Posterior vena cava (tissue), 2 donors: Measurements from ENCODE around the gene DBN1. TPM values are rescaled to one million over a fixed set of nuclear protein-coding genes. Genes with fewer than 3 reads are reported as not detected.

Experiments
- DNase-seq: peaks from one replicate; pipeline ENCODE4 v3.0.0-alpha.2; 2020; ENCODE audit warnings: low spot score
- intact Hi-C, 2 donors: fragments of 100-400 bp; cut with DNase I; formaldehyde crosslinking; loops; one replicate each; pipeline versions ENCODE4 v1.14.1 to v1.14.2; 2022 to 2023
- long read RNA-seq, 2 donors: library from polyadenylated mRNA; unstranded; transcript quantifications; one replicate each; pipeline ENCODE4 v2.0.0, GENCODE V29; 2020 to 2021
- total RNA-seq, 2 donors: library from RNA; stranded (reverse); fragmentation: NEBNext Ultra II Directional; extraction: Animal tissue kit (Norgen Biotek cat#: 25700); gene quantifications; one replicate each; pipeline ENCODE4 v1.2.1, GENCODE V29; 2021
- donor health status: DM: yes; HTN: yes; CAD: no.
- donor health status: DM: yes; HTN: yes; CAD: no.

The DBN1 gene
- total RNA-seq: 100 to 1,000 TPM in 1 of 2 donors, 10 to 100 TPM in 1; 94.9 to 121 TPM
- long read RNA-seq, donor 1, transcript DBN1-202 (14 exons, 2,995 nt): major isoform, 68 of 128 reads
- long read RNA-seq, donor 1, partial matches to known transcripts: 39 of 128 reads
- long read RNA-seq, donor 1, other reads (novel, unspliced or antisense): 17 of 128 reads
- long read RNA-seq, donor 2, transcript DBN1-202 (14 exons, 2,995 nt): major isoform, 269 of 395 reads
- long read RNA-seq, donor 2, transcript DBN1-203 (15 exons, 2,701 nt): minor isoform, 25 of 395 reads
- long read RNA-seq, donor 2, partial matches to known transcripts: 49 of 395 reads
- long read RNA-seq, donor 2, other reads (novel, unspliced or antisense): 50 of 395 reads

DNA sequence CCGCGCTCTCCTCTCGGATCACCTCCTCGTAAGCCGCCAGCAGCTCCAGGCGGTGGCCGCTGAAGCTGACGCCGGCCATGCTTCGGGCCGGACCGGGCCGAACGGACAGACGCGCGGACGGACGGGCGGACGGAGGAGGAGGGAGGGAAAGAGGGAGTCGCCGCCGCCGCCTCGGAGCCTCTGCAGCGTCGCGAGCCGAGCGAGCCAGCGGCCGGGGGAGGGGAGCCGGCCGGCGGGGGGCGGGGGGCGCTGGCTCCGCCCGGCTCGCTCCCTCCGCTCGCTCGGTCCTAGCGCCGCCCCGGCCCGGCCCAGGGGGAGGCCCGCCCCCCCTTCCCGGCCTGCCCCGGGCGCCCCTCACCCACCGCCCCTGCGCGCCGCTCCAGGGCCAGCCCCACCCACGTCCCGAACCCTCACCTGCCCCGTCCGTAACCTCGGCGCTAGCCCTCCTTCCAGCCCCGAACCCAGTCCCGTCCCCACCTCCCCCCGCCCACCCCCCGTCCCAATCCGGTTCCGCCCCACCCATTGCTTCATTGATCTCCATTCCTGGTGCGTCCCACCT, at the start of gene DBN1:
TSS of gene DBN1 (minus strand) at position 192 of the 559 bp plus-strand sequence. CDS start at position 79, 113 bp downstream.
- intact Hi-C loops: loop anchor here in 1 of 2 donors (2.0 kb wide), 1 partner anchor 17 kb away; no protein-coding TSS in a partner anchor
- no peak for DNase-seq

DNA sequence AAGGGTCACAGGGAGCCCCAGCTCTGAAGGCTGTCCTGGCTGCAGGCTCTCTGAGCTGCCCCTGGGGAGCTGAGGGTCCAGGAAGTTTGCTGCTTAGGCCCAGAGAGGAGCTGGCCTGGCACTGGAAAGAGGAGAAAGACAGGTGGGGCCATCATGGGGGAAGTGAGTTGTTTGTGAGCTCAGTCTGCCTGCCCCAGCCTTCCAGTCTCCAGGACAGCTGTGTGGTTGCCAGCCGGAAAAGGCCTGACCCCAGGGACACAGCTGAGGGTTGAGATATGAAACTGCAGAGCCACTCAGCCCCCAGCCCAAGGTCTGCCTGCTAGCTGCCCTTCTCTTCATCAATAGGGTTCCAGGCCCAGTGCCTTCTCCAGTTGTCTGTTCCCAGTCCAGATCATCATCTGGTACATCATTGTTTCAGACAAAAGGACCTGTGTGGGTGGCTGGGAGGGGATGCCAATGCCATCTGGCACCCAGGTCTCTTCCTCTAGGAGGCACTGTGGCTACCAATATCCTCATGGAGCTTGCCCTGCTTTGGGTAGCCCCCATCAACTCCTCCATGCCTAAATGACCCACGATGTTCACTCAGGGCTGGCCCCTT, 47.6 kb upstream of the DBN1 start:
- DNase-seq: peak; percentile 62
- intact Hi-C loops: no loop called here

DNA sequence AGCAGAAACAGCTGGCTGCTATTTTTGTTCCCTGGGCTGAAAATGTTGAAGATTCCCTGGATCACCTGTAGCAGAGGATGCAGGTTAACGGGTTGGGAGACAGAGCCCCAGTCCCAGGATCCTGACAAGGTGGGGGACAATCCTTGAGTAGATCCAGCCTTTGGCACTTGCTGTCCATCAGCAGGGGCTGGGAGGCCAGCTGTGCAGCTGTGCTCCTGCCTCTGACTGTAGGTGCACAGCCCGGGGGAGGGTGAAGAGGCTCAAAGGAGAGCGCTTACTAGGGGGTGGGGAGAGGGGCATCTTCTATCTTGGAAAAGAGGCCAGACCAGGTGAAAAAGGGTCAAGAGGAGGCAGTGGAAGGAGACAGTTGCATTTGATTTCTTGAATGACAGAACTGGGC, 46.8 kb upstream of the DBN1 start:
- intact Hi-C loops: no loop called here
- DNase-seq: peak; percentile 65

DNA sequence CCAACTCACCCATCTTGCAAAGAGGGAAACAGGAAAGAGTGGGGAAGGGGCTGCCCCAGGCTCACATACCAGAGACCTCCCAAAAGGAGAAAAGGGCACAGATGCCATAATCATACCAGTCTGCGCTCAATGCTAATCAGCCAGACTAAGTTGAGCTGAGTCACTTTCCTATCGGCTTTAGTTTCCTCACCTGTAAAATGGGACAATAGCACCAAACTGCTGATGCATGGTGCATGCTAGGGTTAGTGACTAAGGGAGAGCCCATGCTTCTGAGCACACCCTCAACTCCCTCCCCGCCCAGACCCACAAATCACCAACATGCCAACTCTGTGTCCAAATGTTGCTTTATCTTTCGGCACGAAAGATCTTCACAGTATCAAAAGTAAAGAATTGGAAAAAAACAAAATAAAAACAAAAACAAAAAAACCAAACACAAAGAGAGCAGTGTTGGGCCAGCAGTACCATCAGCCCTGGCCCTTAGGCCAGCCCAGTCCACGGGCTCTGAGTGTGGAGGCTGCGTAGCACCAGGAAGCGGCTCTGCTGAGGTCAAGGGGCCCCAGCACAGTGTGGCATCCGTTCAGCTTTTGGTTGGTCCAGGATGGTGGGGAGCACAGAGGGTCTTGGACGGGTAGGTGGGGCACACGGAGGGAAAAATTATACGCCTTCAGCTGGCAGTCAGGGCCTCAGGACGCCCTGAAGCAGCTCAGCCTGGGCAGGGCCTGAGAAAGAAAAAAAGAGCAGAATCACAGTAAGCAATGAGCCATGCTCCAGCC, 46.2 kb upstream of the DBN1 start:
- DNase-seq: peak; percentile 64

DNA sequence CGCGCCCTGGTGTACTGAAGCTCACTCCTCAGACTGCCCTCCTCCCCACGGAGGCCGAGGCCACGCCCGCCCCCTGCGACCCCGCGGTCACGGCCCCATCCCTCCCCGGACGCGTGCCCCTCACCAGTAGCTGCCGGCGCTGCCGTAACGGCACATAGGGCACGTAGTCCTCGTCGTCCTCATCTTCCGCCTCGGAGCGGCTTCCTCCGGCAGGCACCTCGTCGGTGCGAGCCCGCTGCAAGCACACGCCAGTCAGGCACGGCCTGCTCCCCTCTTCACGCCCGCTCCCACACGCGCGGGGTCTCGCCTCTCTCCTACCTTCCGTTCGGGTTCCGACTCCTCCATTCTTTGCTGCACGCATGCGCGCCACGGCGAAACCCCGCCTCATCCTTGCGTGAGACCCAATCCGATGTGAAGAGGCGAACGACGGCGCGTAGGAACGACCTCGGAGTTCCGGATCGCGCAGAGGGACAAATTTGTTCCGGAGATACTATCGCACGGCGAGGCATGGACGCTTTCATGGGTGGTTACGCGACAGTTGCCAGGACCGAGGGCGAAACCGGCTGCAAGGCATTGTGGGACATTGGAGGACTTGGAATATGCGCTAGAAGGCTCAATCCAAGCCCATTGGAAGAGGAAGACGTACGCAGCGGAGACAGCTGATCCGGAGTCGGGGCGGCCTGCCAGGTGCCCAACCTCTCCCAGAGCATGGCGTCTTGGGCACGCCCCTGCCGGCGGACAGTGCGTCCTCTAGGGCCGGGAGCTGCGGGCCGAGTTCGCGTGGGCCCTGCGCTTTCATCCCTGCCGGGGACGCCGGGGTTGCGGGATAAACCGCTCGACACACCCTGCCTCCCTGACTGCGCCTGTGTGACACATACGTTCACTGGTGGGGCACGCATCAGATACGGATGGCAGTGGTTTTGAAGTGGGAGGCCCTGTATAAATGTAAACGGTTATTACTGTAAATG, 43.5 kb upstream of the DBN1 start, which contains the start of gene DDX41:
TSS of gene DDX41 (minus strand) at position 361 of the 968 bp plus-strand sequence. CDS start at position 345, 16 bp downstream.
- DNase-seq: peak; percentile 99
- intact Hi-C loops: no loop called here

More for the DNA sequence above, 46.2 kb upstream of the DBN1 start:
- intact Hi-C loops: no loop called here

DNA sequence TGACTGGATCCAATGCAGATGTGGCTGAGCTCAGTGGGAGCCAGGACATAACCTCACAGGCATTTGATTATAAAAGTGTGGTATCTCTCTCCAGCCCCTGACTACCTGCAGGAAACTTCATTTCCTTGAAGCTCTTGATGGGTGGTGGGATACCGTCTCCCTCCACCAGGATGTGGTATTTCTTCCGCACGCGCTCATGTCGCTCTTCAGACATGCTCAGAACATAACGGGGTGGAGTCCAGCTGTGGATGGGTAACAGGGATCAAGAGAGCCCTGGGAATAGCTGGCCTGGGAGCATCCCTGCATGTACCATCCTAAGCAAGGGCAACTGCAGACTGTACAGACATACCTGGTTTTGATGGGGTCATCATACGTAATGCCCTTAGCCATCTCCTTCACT, 42.1 kb upstream of the DBN1 start:
- DNase-seq: no peak
- intact Hi-C loops: no loop called here

DNA sequence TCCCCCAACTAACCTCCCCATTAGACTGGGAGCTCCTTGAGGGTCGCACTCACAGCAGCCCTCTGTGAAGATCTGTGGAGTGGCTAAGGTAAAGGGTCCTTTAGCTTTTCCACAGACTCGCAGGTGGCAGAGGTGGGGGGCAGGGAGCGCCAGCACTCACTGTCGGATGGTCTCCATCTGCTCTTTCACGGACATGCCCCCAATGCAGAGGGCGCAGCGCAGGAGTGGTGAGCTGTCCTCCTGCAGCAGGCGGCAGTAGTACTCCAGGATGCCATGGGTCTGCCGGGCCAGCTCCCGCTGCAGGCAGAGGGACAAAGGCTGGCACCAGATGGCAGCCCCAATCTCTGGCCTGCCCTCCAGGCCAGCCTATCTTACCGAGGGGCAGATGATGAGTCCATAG, 41.1 kb upstream of the DBN1 start:
- no peak for DNase-seq
- intact Hi-C loops: no loop called here

DNA sequence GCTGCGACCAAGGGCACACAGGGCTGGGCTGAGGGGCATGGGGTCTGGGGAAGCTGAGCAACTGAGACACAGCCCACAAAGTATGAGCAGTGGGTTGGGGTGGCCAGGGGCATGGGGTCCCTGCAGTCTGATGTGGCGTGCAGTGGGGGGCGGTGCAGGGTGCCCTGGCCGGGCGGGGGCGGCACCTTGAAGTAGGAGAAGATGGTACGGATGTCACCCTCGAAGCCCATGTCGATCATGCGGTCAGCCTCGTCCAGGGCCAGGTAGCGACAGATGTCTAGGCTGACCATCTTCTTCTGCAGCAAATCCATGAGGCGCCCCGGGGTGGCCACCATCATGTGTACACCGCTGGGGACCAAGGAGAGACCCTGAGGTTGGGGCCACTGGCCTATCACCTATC, 40.1 kb upstream of the DBN1 start:
- no peak for DNase-seq
- intact Hi-C loops: no loop called here

DNA sequence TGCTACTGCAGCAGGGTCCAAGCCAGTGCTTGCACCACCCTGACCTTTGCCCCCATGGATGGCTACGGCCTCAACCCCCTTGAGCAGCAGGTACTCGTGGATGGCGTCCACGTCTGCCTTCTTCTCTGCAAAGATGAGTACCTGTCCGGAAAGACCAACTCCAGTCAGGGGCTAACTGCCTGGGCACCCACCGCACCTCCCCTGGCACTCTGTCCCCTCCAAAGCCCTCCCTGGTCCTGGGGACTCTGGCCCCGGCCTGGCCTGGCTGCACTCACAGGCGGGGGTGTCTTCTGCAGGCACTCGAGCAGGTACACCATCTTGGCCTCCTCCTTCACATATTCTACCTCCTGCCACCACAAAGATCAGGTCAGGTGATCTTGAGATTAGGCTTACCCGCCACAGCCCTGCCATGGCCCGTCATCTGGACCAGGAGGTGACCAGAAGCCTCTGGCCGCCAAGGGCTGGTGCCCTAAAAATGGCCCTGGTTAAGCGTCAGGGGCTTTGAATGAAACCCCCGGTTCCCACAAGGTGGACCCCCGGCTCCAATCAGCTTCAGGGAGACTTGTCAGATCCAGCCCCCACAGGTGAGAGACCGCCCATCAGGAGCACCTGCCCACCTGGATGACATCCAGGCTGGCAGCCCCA, 39.4 kb upstream of the DBN1 start:
- intact Hi-C loops: no loop called here

DNA sequence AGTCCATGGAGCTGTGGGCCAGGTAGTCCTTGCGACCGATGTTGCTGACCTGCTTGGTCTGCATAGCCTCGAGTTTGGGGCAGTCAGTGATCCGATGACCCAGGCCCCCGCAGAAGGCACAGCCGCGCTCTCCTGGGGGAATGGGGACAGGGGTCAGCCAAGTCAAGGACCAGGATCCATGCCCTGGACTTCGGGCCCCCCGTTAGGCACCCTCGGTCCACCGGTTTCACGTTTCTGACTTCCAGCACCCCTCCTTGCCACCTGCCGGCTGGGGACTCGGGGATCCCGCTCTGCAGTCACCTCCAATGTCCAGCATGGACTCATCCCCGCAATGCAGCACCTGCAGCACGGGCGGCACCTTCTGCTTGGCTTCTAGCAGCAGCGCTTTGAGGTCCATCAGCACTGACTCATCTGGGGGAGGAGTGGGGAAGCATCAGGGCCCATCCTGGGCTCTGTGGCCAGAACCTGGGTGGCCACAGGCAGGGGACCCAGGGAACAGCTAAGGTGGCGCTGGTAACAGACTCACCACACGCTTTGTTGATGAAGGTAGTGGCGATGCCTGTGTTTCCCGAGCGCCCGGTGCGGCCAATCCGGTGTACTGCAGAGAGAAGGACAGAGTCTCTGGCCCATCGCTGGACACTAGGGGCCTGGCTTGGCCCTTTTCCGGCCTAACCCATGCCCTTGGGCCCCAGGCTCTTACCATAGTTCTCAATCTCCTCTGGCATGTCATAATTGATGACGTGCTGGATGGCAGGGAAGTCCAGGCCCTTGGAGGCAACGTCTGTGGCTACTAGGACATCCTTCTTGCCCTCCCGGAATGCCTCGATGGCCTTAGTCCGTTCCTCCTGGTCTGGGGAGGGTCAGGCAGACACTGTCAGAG, 38.6 kb upstream of the DBN1 start:
- DNase-seq: no peak
- intact Hi-C loops: no loop called here

More for the DNA sequence above, 39.4 kb upstream of the DBN1 start:
- no peak for DNase-seq

DNA sequence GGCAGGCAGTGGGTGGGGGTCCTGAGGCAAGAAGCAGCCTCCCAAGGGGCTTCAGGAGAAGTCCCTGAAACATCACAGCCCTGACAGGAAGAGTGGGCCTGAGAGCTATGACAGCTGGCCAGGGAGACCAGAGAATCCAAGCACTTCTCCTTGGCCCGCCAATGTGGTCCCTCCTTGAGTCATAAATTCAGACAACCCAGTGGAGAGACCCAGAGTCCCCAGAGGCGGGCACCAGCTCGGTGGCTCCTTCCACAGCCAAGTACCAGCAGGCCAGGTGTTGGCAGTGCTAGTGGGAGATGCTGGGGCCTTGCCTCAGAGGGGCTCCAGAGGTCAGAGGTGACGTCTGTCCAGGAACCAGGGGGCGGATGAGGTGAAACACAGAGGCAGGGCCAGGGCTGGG, 37.7 kb upstream of the DBN1 start:
- intact Hi-C loops: no loop called here
- no peak for DNase-seq

DNA sequence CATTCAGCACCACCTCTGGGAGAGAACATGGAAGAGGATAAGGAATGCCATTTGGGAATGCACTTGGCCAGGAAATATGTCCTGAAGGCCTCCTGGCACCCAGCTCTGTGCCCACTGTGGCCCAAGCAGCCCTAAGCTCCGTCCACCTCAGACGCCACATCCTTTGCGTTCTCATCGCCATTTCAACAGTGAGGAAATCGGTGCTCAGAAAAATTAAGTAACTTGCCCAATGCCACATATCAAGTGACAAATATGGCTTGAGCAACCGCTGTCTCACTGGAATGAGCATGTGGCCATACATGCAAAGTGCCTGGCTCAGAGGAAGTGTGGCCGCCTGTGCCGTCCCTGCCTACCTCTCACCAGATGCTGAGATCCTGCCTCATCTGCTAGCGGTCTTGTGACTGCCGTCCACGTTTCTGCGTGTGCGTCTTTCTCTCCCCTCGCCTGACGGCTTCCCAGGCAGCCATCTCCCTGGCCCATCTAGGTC, 37.2 kb upstream of the DBN1 start:
- intact Hi-C loops: no loop called here

DNA sequence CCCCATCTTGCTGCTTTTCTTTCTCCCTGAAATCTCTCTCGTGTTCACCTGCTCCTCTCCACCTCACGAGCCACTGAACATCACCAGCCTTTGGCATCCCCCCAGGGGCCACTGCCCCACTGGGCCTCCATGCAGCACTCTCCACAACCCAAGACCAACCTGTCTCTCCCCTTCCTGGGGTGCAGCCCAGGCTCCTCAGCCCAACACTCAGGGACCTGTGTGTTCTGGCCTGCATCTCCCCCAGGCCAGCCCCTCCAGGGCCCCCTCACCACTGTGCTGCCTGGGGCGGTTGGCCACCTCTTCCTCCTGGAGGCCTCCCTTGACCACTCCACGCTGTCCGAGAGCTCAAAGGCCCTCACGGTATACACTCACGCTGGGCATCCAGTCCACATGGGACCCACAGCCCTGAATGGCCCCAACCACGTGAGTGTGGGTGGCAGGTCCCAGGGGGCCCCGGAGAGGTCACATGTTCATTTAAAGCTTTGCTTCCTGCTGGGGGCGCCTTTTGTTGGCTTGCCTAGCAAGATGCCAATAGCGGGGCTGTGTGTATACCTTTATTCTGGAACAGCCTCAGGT, 36.6 kb upstream of the DBN1 start:
- intact Hi-C loops: no loop called here

More for the DNA sequence above, 37.2 kb upstream of the DBN1 start:
- no peak for DNase-seq

DNA sequence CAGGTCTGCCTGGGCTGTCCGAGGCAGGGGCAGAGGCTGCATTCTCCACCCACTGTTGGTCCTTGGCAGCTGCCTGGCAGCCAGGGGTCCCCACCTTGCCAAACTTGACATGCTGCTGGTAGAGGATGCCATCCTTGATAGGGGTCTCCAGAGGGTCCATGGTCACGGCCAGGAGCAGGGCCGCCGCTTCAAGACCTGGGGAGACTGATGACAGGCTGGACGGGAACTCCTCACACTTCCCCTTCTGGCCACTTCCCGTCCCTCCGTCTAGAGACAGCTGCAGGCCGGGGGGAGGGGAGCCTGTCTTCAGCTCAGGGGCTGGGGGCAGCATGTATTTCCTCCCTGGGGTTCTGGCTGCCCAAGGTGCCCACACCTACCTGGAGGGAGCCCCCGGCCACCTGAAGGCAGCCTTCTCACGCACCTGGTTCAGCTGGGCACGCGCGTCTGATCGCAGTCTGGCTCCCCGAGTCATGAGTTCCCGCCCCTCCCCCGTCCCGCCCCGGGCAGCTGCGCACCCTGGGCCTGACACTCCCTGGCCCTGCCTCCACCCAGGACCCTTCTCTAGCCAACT, 36.0 kb upstream of the DBN1 start, which contains the start of gene DOK3:
TSS of gene DOK3 (minus strand) at position 446 of the 571 bp plus-strand sequence. CDS start at position 160, 286 bp downstream.
- DNase-seq: peak; percentile 90
- intact Hi-C loops: no loop called here

More for the DNA sequence above, 36.6 kb upstream of the DBN1 start:
- no peak for DNase-seq

DNA sequence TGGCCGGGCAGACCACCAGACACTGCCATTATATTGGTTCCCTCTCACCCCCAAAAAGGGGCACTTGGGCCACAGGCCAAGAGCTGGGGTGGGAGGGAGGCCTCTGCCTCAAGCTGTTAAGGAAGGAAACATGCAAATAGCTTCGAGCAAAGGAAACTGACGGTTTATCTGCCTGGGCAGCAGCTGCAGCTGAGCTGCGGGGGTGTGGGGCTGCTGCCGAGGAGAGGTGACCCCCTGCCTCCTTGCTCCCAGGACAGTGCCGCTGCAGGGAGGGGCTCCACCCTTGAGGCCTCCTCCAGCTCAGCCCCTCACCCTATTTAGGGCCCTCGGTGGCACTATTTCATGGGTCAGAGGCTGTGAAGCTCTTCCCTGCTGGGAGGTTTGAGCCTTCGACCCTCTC, 35.4 kb upstream of the DBN1 start:
- intact Hi-C loops: no loop called here
- DNase-seq: no peak

DNA sequence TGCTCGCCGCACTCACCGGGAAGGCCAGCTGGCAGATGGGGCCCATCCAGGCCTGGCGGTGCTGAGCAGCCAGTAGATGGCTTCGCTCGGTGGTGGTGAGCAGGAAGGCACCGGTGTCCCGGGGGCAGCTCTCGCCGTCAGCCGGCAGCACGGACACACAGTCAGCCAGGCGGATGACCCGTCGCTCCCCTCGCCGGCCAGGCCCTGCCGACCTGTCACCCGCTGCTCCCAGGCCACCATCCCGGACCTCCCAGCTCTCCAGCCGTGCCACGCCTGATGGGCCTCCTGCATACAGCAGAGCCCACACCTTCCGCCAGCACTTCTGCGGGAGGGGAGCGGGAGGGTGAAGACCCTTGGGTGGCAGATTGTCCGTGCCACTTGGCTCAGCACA, 34.8 kb upstream of the DBN1 start:
- no peak for DNase-seq
- intact Hi-C loops: no loop called here
